GM12864 (cell line): ENCODE measurements around the gene C11orf54.
"Not testable (repeated sequence)": the region's sequence is repeated elsewhere in the genome, so short reads cannot be mapped to it uniquely, and the experiment has no call there.

Experiments
- DNase-seq: peaks from one replicate; pipeline ENCODE4 v3.0.0-alpha.2; 2011; ENCODE audit warnings: low read depth
- H3K4me3 ChIP-seq: 2 replicates; pipeline ENCODE4 v1.5.1; 2011; ENCODE audit warnings: mild to moderate bottlenecking, low read depth, low read length, control low read depth
- TF ChIP-seq, protein P1 (sequence below): IDR thresholded peaks from 2 replicates; pipeline ENCODE4 v1.5.1; 2011; ENCODE audit warnings: low read depth, mild to moderate bottlenecking, moderate library complexity, low read length, control low read depth, inconsistent platforms; ENCODE audit errors: missing control alignments

Gene C11orf54

DNA sequence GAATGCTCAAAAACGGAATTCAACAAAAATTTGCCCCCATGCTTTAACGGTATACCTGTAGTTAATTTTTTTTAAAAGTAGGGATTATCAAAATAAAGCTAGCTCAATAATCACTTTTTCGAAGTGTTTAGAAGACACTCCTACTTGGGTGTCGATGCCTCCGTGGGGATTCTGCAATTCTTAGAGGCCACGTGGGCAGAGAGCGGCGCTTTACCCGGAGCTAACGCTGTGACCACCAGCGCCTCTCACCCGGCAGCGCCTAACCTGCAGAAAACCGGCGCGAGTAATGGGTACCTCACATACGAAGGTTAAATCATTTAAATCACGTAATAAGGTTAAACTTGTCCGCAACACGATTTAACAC is 760 bp upstream of the C11orf54 start:
- peak overlapping the region; percentile 83 for H3K4me3 ChIP-seq
- TF ChIP-seq, protein P1, sequence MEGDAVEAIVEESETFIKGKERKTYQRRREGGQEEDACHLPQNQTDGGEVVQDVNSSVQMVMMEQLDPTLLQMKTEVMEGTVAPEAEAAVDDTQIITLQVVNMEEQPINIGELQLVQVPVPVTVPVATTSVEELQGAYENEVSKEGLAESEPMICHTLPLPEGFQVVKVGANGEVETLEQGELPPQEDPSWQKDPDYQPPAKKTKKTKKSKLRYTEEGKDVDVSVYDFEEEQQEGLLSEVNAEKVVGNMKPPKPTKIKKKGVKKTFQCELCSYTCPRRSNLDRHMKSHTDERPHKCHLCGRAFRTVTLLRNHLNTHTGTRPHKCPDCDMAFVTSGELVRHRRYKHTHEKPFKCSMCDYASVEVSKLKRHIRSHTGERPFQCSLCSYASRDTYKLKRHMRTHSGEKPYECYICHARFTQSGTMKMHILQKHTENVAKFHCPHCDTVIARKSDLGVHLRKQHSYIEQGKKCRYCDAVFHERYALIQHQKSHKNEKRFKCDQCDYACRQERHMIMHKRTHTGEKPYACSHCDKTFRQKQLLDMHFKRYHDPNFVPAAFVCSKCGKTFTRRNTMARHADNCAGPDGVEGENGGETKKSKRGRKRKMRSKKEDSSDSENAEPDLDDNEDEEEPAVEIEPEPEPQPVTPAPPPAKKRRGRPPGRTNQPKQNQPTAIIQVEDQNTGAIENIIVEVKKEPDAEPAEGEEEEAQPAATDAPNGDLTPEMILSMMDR = no peak
- peak; percentile 42 for DNase-seq

DNA sequence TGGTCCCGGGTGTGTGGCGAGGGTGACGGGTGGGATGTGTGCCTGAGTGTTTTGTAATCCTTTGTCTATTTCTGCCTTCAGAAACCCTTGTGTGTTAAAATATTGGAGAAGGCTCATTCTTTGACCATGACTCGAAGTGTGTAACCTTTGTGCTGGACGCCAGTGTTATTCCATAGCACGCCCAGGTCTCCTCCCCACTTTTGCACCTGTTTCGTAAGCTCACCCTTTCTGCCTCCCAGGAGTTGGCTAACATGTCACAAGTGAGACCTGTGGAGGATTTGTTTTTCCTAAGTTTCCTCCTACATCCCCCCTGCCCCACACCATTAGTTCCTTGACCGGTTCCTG is 382 bp downstream of the C11orf54 start:
- DNase-seq = no peak

DNA sequence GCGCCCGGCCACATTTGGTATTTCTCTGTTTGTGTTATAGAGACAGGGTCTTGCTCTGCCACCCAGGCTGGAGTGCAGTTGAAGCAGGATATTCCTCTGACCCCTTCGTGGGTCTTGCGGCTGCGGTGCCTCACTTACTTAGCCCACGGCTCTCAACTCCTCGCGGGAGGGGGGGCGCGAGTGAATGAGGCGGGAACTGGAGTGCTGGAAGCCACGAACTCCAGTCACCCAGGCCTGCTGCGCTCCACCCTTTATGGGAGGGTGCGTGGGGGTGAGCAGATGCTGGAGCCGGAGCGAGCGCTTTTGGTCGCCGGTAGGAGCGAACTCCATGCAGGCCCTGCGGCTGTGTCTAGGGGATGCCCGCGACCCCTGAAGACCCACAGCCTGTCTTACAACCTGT is 1.8 kb downstream of the C11orf54 start:
- no peak for DNase-seq

More for the DNA sequence above, 382 bp downstream of the C11orf54 start:
- TF ChIP-seq, protein P1 = no peak
- H3K4me3 ChIP-seq = peak overlapping the region; percentile 83

DNA sequence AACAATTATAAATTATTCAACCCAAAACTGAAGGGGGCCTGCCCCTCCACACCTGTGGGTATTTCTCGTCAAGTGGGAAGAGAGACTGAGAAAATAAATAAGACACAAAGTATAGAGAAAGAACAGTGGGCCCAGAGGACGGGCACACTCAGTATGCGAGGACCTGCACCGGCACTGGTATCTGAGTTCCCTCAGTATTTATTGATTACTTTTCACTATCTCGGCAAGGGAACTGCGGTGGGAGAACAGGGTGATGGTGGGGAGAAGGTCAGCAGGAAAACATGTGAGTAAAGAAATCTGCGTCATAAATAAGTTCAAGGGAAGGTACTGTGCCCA is 3.2 kb downstream of the C11orf54 start:
- TF ChIP-seq, protein P1 = no peak

More for the DNA sequence above, 1.8 kb downstream of the C11orf54 start:
- H3K4me3 ChIP-seq = no peak overlapping the region
- TF ChIP-seq, protein P1 = no peak

DNA sequence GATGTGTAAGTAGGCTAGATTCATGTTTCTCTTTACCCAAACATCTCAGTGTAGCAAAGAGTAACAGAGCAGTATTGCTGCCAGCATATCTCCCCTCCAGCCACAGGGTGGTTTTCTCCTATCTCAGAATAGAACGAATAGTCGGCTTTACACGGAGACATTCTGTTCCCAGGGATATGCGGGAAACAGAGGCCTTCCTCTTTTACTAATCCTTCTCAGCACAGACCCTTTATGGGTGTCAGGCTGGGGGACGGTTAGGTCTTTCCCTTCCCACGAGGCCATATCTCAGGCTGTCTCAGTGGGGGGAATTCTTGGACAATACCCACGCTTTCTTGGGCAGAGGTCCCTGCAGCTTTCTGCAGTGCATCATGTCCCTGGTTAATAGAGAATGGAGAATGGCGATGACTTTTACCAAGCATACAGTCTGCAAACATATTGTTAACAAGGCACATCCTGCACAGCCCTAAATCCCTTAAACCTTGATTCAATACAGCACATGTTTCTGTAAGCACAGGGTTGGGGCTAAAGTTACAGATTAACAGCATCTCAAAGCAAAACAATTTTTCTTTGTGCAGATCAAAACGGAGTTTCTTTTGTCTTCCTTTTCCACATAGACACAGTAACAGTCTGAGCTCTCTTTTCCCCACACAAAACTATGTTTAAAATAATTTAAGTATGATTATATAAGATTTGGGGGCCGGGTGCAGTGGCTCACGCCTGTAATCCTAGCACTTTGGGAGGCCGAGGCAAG is 3.7 kb downstream of the C11orf54 start:
- not testable (repeated sequence) for H3K4me3 ChIP-seq, DNase-seq

More for the DNA sequence above, 3.2 kb downstream of the C11orf54 start:
- H3K4me3 ChIP-seq = no peak overlapping the region
- DNase-seq = no peak

DNA sequence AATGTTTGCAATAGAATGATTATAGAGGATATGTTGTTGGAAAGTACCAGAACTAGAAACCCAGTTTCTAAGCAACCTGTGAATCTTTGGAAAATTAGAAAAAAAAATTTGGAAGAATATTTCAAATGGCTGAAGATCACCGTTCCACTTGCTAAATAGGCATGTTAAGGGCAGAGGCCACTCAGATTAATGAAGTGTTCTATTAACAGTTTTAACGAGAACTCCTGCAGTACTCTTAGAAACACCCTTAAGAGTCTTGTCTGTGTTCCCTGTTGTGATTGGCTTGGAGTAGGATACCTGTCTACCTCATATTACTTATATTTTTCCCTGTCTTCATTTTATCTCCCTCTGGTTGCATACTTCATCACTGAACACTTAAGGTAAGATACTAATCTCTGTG is 4.6 kb downstream of the C11orf54 start:
- H3K4me3 ChIP-seq = no peak overlapping the region
- TF ChIP-seq, protein P1 = no peak
- no peak for DNase-seq

DNA sequence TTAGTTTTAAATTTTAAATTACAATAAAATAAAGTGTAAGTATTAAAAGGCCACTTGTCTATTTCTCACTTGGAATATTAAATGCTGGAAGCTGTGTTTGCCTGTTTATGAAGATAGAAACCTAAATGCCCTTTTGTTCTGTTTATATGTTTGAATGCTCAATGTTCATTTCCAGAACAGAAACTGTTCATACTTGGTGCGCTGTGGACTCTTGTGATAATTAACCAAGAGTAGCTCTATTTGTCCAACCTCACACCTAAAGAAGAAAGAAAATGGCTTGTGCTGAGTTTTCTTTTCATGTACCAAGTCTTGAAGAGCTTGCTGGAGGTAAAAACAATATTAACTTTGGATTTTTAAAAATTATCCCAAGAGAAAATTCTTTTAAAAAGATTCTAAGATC is 5.7 kb downstream of the C11orf54 start:
- TF ChIP-seq, protein P1 = no peak
- DNase-seq = no peak
- no peak overlapping the region for H3K4me3 ChIP-seq
